Testis (tissue), 2 donors: ENCODE measurements around the gene MGAT5B.

ENCODE experiments used
- POLR2A ChIP-seq: fragments of 450-650 bp; IDR thresholded peaks from one replicate; pipeline ENCODE4 v1.6.1; 2017; ENCODE audit warnings: antibody characterized with exemption, mild to moderate bottlenecking, moderate library complexity
- TF ChIP-seq, protein P1 (sequence below), 3 experiments: fragments of 450-650 bp in 2 of 3; fragments of 200-600 bp in 1 of 3; sonication (generic) in 1 of 3; IDR thresholded peaks; one replicate each; pipeline ENCODE4 v1.5.1; 2016 to 2019; ENCODE audit warnings: antibody characterized with exemption in 3 of 3, mild to moderate bottlenecking in 2 of 3, moderate library complexity in 1 of 3

GRCh38 chr17:76993651-76994050 is 125.4 kb downstream of the MGAT5B start:
- TF ChIP-seq, protein P1, sequence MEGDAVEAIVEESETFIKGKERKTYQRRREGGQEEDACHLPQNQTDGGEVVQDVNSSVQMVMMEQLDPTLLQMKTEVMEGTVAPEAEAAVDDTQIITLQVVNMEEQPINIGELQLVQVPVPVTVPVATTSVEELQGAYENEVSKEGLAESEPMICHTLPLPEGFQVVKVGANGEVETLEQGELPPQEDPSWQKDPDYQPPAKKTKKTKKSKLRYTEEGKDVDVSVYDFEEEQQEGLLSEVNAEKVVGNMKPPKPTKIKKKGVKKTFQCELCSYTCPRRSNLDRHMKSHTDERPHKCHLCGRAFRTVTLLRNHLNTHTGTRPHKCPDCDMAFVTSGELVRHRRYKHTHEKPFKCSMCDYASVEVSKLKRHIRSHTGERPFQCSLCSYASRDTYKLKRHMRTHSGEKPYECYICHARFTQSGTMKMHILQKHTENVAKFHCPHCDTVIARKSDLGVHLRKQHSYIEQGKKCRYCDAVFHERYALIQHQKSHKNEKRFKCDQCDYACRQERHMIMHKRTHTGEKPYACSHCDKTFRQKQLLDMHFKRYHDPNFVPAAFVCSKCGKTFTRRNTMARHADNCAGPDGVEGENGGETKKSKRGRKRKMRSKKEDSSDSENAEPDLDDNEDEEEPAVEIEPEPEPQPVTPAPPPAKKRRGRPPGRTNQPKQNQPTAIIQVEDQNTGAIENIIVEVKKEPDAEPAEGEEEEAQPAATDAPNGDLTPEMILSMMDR (IDR thresholded peaks at IDR 0.05), result no peak
- no peak for TF ChIP-seq POLR2A
